ENCODE results near the gene KPNA3.

DNA sequence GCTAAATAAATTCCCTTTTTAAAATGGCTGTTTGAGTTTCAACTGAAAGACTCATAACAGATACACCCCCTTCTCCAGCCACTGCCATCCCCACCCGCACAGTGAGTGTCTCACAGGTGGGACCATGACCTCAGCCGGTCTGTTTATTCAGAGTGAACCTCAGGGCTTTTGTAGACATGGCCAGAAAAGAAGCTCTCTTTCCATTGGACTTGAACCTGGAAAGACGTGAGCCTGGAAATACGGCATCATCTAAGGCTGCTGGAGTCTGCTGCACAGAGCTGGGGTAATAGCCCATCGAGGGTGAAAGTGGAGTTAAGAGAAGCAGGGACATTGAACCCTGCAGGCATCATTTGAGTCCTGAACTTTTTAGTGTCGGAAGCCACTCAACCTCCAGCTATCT is 15.2 kb upstream of the KPNA3 start:
- TF ChIP-seq, protein P1, sequence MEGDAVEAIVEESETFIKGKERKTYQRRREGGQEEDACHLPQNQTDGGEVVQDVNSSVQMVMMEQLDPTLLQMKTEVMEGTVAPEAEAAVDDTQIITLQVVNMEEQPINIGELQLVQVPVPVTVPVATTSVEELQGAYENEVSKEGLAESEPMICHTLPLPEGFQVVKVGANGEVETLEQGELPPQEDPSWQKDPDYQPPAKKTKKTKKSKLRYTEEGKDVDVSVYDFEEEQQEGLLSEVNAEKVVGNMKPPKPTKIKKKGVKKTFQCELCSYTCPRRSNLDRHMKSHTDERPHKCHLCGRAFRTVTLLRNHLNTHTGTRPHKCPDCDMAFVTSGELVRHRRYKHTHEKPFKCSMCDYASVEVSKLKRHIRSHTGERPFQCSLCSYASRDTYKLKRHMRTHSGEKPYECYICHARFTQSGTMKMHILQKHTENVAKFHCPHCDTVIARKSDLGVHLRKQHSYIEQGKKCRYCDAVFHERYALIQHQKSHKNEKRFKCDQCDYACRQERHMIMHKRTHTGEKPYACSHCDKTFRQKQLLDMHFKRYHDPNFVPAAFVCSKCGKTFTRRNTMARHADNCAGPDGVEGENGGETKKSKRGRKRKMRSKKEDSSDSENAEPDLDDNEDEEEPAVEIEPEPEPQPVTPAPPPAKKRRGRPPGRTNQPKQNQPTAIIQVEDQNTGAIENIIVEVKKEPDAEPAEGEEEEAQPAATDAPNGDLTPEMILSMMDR (conservative IDR thresholded peaks at IDR 0.05 in 1 of 2, IDR thresholded peaks at IDR 0.05 in 1 of 2; ENCODE audit: extremely low read depth in 1 of 2, insufficient read depth in 1 of 2, low read depth in 1 of 2, low read length in 2 of 2): no peak
- no peak for TF ChIP-seq EZH2 (IDR thresholded peaks at IDR 0.05; ENCODE audit: borderline replicate concordance, low read length)

All from mammary epithelial cell (primary cell).